DND-41 (cell line): ENCODE results near the gene POC1B.

Experiments used
- ATAC-seq: fragments of 200-7000 bp; cut with Tn5 transposase; 3 replicates; pipeline ENCODE4 v1.9.1; 2021; ENCODE audit warnings: low read depth; ENCODE audit not compliant: insufficient read depth
- DNase-seq: peaks from one replicate; pipeline ENCODE4 v3.0.0-alpha.2; 2020
- H2AFZ ChIP-seq: 2 replicates; pipeline ENCODE4 v1.6.0; 2012; ENCODE audit warnings: low read depth, low read length
- H3K27ac ChIP-seq: 2 replicates; pipeline ENCODE4 v1.5.1; 2012; ENCODE audit warnings: low read length, inconsistent platforms
- H3K27me3 ChIP-seq: fragments of 200-600 bp; sonication (generic); 2 replicates; pipeline ENCODE4 v1.6.0; 2012; ENCODE audit warnings: low read length, mild to moderate bottlenecking, inconsistent platforms; ENCODE audit not compliant: insufficient read depth, poor library complexity
- H3K36me3 ChIP-seq: 2 replicates; pipeline ENCODE4 v1.5.1; 2012; ENCODE audit warnings: low read length, inconsistent platforms; ENCODE audit not compliant: insufficient read depth
- H3K4me1 ChIP-seq: 2 replicates; pipeline ENCODE4 v1.5.1; 2012; ENCODE audit warnings: mild to moderate bottlenecking, low read length; ENCODE audit not compliant: insufficient read depth
- H3K4me2 ChIP-seq: 2 replicates; pipeline ENCODE4 v1.6.0; 2012; ENCODE audit warnings: mild to moderate bottlenecking, moderate library complexity, low read length, inconsistent platforms; ENCODE audit not compliant: insufficient read depth
- H3K4me3 ChIP-seq, 2 experiments: fragments of 200-600 bp in 1 of 2; shearing (Covaris generic) in 1 of 2; 2 replicates each; pipeline ENCODE4 v1.5.1; 2012 to 2016; ENCODE audit warnings: inconsistent platforms in 2 of 2, low read length in 2 of 2, mild to moderate bottlenecking in 2 of 2, low read depth in 1 of 2, moderate library complexity in 1 of 2
- H3K79me2 ChIP-seq: 2 replicates; pipeline ENCODE4 v1.6.0; 2012; ENCODE audit warnings: low read length, inconsistent platforms; ENCODE audit not compliant: insufficient read depth
- H3K9ac ChIP-seq: 2 replicates; pipeline ENCODE4 v1.6.0; 2012; ENCODE audit warnings: low read depth, mild to moderate bottlenecking, inconsistent platforms, low read length, moderate library complexity
- H3K9me3 ChIP-seq: 2 replicates; pipeline ENCODE4 v1.5.1; 2012; ENCODE audit warnings: low read length, moderate library complexity, mild to moderate bottlenecking, inconsistent platforms; ENCODE audit not compliant: insufficient read depth, severe bottlenecking
- H4K20me1 ChIP-seq: 2 replicates; pipeline ENCODE4 v1.6.0; 2012; ENCODE audit warnings: low read length; ENCODE audit not compliant: insufficient read depth
- EZH2 ChIP-seq: IDR thresholded peaks from 3 replicates; pipeline ENCODE4 v1.6.1; 2012; ENCODE audit warnings: borderline replicate concordance, low read depth, mild to moderate bottlenecking, moderate library complexity, low read length, inconsistent platforms; ENCODE audit not compliant: severe bottlenecking
- TF ChIP-seq, protein P1 (sequence below): IDR thresholded peaks from 2 replicates; pipeline ENCODE4 v1.5.1; 2012; ENCODE audit warnings: borderline replicate concordance, low read length, moderate library complexity, mild to moderate bottlenecking; ENCODE audit not compliant: poor library complexity, severe bottlenecking; ENCODE audit errors: extremely low read depth

Gene POC1B

DNA sequence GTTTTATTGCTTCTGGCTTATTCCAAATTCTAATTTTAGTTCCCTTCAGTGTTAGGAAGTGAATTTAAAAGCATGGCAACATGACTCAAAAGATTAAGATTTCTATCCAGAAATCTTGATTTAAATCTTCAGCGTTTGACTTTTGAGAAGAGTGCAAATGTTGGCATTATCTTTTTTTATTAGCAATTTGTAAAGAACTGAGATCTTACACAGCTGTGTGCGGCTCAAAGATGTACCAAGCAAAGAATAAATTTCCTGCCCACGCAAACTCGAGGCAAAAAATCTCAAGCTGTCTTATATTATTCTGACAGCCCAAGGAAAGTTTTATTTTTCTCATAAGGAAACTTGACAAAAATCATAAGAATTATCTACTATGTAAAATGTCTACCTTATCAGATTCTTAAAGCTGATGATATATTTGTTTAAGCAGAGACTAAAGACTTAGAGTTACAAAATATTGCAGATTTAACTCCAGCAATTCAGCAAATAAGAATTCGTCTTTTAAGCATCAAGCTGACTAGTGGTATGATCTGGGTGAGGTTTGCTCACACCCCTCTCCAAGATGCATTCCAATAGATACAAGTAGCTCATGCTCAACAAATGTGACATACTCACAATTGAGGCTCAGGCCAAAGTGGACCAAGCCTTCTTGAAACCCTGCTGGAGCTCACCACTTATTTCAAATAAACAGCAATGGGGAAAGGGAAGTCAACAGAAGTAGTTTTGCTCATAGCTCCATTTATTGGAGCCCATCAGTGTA, 47.4 kb upstream of the POC1B start:
- no peak overlapping the region for H3K4me3 ChIP-seq
- no peak overlapping the region for H3K27ac ChIP-seq
- H4K20me1 ChIP-seq: no peaks in the 10 kb centered on the region
- no peak overlapping the region for H3K9ac ChIP-seq
- H3K4me1 ChIP-seq: no peaks in the 10 kb centered on the region
- H3K36me3 ChIP-seq: no peaks in the 10 kb centered on the region
- H3K79me2 ChIP-seq: no peaks in the 10 kb centered on the region
- no peaks in the 10 kb centered on the region for H3K27me3 ChIP-seq
- no peak for ATAC-seq
- H2AFZ ChIP-seq: no peak overlapping the region
- no peak overlapping the region for H3K4me2 ChIP-seq
- TF ChIP-seq, protein P1, sequence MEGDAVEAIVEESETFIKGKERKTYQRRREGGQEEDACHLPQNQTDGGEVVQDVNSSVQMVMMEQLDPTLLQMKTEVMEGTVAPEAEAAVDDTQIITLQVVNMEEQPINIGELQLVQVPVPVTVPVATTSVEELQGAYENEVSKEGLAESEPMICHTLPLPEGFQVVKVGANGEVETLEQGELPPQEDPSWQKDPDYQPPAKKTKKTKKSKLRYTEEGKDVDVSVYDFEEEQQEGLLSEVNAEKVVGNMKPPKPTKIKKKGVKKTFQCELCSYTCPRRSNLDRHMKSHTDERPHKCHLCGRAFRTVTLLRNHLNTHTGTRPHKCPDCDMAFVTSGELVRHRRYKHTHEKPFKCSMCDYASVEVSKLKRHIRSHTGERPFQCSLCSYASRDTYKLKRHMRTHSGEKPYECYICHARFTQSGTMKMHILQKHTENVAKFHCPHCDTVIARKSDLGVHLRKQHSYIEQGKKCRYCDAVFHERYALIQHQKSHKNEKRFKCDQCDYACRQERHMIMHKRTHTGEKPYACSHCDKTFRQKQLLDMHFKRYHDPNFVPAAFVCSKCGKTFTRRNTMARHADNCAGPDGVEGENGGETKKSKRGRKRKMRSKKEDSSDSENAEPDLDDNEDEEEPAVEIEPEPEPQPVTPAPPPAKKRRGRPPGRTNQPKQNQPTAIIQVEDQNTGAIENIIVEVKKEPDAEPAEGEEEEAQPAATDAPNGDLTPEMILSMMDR: no peak
- TF ChIP-seq EZH2: no peak
- no peak for DNase-seq
- H3K9me3 ChIP-seq: no peaks in the 10 kb centered on the region

DNA sequence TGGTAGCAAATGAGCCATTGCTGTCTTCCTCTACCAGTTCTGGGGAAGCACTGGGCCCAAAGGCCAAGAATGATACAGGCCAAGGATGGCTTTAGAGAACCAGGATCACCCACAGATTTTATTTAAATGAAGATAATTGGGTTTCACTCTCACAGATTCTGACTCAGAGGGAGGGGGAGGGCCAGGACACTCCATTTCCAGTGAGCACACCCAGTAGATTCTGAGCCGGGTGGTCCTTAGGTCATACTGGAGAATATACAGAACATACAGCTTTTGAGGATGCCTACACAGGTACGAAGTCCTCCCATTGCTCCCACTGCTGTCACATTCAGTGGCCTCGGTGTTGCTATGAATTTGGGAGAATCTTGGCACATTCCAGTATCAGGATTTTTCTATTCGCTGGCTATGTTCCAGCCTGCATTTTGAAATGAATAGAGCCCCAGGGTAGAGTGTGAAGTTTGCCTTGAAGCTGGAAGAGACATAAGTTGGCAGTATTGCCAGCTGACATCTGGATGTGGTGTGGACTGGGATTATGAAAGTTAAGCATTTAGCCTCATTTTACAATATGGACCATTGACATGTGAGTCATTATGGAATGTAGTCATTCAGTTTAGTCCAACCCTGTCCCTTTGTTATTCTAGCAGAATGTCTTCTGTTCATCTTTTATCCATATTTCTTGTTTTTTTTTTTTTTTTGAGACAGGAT, 45.8 kb upstream of the POC1B start:
- ATAC-seq: no peak
- no peak overlapping the region for H3K9ac ChIP-seq

DNA sequence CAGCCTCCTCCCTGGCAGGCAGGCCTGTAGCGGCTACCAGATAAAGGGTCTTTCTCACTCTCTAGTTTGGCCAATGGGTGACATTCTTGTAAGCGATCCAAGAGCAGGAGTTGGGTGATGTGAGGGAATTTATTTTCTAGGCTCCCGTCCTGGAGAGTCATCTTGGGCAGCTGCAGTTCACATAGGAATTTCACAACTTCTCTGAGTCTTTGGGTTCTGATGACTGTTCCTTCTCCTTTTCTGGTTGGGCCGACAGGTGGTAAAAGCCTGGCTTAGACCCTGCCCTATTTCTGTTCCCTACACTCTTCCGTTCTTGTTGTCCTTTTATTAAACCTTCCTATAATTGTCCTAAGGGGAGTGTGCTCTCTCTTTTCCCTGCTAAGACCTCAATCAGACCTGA, 42.6 kb upstream of the POC1B start:
- Histone ChIP-seq H3K9ac (no peak overlapping the region), H2AFZ (no peak overlapping the region), H3K9me3 (no peaks in the 10 kb centered on the region), H3K4me3 (no peak overlapping the region), H3K27ac (no peak overlapping the region), H3K4me1 (no peaks in the 10 kb centered on the region), H3K4me2 (no peak overlapping the region), H3K79me2 (no peaks in the 10 kb centered on the region), H4K20me1 (no peaks in the 10 kb centered on the region), H3K36me3 (no peaks in the 10 kb centered on the region), H3K27me3 (no peaks in the 10 kb centered on the region)
- ATAC-seq (no peak), DNase-seq (no peak)
- TF ChIP-seq, protein P1: no peak
- TF ChIP-seq EZH2: no peak

More for the DNA sequence above, 45.8 kb upstream of the POC1B start:
- H3K4me3 ChIP-seq: no peak overlapping the region
- H3K9me3 ChIP-seq: no peaks in the 10 kb centered on the region
- H4K20me1 ChIP-seq: no peaks in the 10 kb centered on the region
- no peaks in the 10 kb centered on the region for H3K79me2 ChIP-seq
- no peaks in the 10 kb centered on the region for H3K36me3 ChIP-seq
- no peaks in the 10 kb centered on the region for H3K27me3 ChIP-seq
- H3K27ac ChIP-seq: no peak overlapping the region
- H3K4me2 ChIP-seq: no peak overlapping the region
- no peak for TF ChIP-seq EZH2
- TF ChIP-seq, protein P1: no peak
- no peak for DNase-seq
- no peak overlapping the region for H2AFZ ChIP-seq
- no peaks in the 10 kb centered on the region for H3K4me1 ChIP-seq
